Measurements from ENCODE around the gene ADAMTSL3. TPM values are rescaled to one million over a fixed set of nuclear protein-coding genes. Genes with fewer than 3 reads are reported as not detected.
A peak's percentile ranks its signal among the peaks of the same experiment; 100 is the strongest.
"Not testable (repeated sequence)": the region's sequence is repeated elsewhere in the genome, so short reads cannot be mapped to it uniquely, and the experiment has no call there.

ADAMTSL3 gene
- total RNA-seq, 4 donors from 2014 or later: 4.9 to 8.8 (median 6.8) TPM

DNA sequence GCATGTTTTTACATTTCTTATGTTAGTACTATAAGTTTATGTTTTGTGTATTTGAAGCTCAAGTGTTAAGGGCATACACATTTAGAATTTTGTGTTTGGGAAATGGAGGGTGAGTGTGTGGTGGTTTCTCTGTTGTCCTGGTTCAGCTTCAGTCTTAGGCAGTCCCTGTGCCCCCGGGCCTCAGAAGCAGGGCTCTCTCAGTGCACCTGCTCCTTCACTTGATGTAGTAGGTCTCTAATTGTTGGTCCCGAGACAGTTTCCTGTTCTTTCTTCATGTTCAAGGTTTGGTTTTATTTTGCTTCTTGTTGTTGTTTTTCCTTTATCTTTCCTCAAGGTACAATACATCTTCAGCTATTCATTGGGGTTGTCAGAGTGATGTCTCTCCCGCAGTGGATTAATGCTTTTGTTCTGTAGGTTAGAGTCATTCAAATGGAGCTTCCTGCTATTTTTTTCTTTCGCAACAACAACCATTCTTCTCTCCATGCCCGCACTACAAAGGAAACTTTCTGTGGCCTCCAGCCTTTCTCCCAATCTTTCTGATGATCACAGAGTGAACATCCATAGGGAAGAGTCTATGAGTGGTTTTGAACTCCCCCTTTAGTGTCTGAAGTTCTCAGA, 403.9 kb downstream of the ADAMTSL3 start:
- Histone ChIP-seq H3K27me3 (no peaks in the 10 kb centered on the region), H3K36me3 (no peaks in the 10 kb centered on the region), H3K4me3 (no peak overlapping the region), H3K27ac (no peak overlapping the region), H3K9me3 (peaks cover under 1 to 9% of the 10 kb centered on the region in 2 donors), H3K4me1 (no peaks in the 10 kb centered on the region)
- TF ChIP-seq POLR2AphosphoS5 (IDR thresholded peaks at IDR 0.05): no peak
- no peak for TF ChIP-seq CTCF (IDR thresholded peaks at IDR 0.05)
- WGBS, 2 donors (ENCODE audit: low coverage in 1 of 2): 76 to 85% methylated on average over 5 of the region's 5 CpGs
- intact Hi-C loops (cut with DNase I; ENCODE audit: low total_unique reads): no loop called here
- in situ Hi-C loops (cut with MboI; ENCODE audit: low pct_ligation_motif_present in 1 of 4, low pct_unique_long_range_greater_than_20kb in 1 of 4, low sequenced_read_pairs in 3 of 4): no loop called here
- DNase-seq: no peak

DNA sequence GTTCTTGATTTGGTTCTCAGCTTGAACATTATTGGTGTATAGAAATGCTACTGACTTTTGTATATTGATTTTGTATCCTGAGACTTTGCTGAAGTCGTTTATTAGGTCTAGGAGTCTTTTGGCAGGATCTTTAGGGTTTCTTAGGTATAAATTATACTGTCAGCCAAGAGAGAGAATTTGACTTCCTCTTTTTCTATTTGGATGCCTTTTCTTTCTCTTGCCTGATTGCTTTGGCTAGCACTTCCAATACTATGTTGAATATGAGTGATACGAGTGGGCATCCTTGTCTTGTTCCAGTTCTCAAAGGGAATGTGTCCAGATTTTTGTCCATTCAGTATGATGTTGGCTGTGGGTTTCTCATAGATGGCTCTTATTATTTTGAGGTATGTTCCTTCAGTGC, 409.8 kb downstream of the ADAMTSL3 start:
- H3K27ac ChIP-seq; H3K36me3 ChIP-seq; DNase-seq; H3K4me1 ChIP-seq; H3K4me3 ChIP-seq; intact Hi-C loops (cut with DNase I; ENCODE audit: low total_unique reads); in situ Hi-C loops (cut with MboI; ENCODE audit: low pct_ligation_motif_present in 1 of 4, low pct_unique_long_range_greater_than_20kb in 1 of 4, low sequenced_read_pairs in 3 of 4); H3K27me3 ChIP-seq: not testable (repeated sequence)
- H3K9me3 ChIP-seq: peaks cover 6 to 14% of the 10 kb centered on the region in 2 donors
- 44 to 63% methylated on average over 1 to 2 of the region's 2 CpGs for WGBS, 2 donors (ENCODE audit: low coverage in 1 of 2)

GRCh38 chr15:84068674-84069073, 414.8 kb downstream of the ADAMTSL3 start:
- H3K27me3 ChIP-seq: peaks cover 14% of the 10 kb centered on the region
- H3K4me1 ChIP-seq; intact Hi-C loops (cut with DNase I; ENCODE audit: low total_unique reads); DNase-seq; H3K36me3 ChIP-seq; H3K4me3 ChIP-seq; H3K9me3 ChIP-seq; H3K27ac ChIP-seq; in situ Hi-C loops (cut with MboI; ENCODE audit: low pct_ligation_motif_present in 1 of 4, low pct_unique_long_range_greater_than_20kb in 1 of 4, low sequenced_read_pairs in 3 of 4): not testable (repeated sequence)
- WGBS, 2 donors (ENCODE audit: low coverage in 1 of 2): 42 to 54% methylated on average over 2 of the region's 2 CpGs

- H3K36me3 ChIP-seq; in situ Hi-C loops (cut with MboI; ENCODE audit: low pct_ligation_motif_present in 1 of 4, low pct_unique_long_range_greater_than_20kb in 1 of 4, low sequenced_read_pairs in 3 of 4); H3K4me1 ChIP-seq; DNase-seq; intact Hi-C loops (cut with DNase I; ENCODE audit: low total_unique reads); H3K27ac ChIP-seq; H3K4me3 ChIP-seq; H3K9me3 ChIP-seq: not testable (repeated sequence)
- H3K27me3 ChIP-seq: peaks cover 45% of the 10 kb centered on the region
- 77 to 79% methylated on average over 2 of the region's 2 CpGs for WGBS, 2 donors (ENCODE audit: low coverage in 1 of 2)
Measured at GRCh38 chr15:84078038-84078437, 424.1 kb downstream of the ADAMTSL3 start.

GRCh38 chr15:84079325-84079884, 425.5 kb downstream of the ADAMTSL3 start:
- DNase-seq; H3K27ac ChIP-seq; H3K9me3 ChIP-seq; H3K36me3 ChIP-seq; intact Hi-C loops (cut with DNase I; ENCODE audit: low total_unique reads); H3K4me1 ChIP-seq; in situ Hi-C loops (cut with MboI; ENCODE audit: low pct_ligation_motif_present in 1 of 4, low pct_unique_long_range_greater_than_20kb in 1 of 4, low sequenced_read_pairs in 3 of 4): not testable (repeated sequence)
- 24% methylated on average over 15 of the region's 15 CpGs; no CpG with 5 or more reads in 1 of the 2 donors for WGBS, 2 donors (ENCODE audit: low coverage in 1 of 2)
- Histone ChIP-seq H3K27me3 (peaks cover 45% of the 10 kb centered on the region), H3K4me3 (peak overlapping the region in 2 of 4 donors; percentile 34 to 57)

DNA sequence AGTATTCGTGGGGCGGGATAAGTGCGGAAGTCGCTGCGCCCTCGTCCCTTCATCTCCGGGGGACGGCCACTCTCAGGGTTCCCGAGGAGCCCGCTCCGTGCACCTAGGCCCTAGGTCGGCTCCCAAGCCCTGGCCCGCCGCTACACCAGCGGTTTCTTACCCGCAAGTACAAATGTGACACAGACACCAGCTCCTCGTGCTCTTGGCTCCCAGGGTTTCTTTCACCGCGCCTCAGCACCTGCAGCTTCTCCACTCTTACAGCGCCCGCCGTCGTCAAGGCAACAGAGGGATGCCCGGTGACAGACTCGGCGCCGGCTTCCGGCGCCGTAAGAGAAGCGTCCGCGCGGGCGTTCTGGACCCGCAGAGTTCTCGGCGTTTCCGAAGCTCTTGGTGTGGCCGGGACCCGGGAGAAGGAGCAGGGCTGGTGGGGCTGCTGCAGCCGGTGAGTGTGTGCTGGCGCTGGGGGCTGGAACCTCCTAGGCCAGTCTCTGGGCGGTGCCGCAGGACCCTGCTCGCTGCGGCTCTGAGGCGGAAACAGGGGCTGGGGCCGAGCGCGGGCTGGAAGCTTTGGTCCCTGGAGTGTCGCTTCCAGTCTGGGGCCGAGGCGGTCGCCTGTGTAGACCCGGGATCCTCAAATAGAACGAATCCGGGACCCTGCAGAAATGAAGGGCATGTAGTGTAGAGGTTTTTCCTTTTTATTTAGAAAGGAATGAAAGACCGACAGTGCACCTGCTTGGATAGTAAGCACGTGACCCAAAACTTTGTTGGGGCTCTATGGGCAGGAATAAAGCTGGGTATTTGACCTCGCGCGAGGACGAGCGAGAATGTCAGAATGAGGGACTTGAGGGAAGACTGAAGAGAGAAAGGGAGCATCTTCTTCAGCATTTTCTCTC, 426.2 kb downstream of the ADAMTSL3 start:
- 7 to 9% methylated on average over 7 to 52 of the region's 65 CpGs for WGBS, 2 donors (ENCODE audit: low coverage in 1 of 2)
- DNase-seq: peak; percentile 9
- Histone ChIP-seq H3K27ac (peak overlapping the region in 1 of 4 donors; percentile 9), H3K4me3 (peak overlapping the region in 3 of 4 donors; percentile 31 to 57 (median 34)), H3K4me1 (peaks cover 0 to 9% (median 1%) of the 10 kb centered on the region in 4 donors), H3K9me3 (no peaks in the 10 kb centered on the region), H3K27me3 (peaks cover 45% of the 10 kb centered on the region), H3K36me3 (no peaks in the 10 kb centered on the region)
- TF ChIP-seq EP300 (IDR thresholded peaks at IDR 0.05; ENCODE audit: low read depth): no peak
- TF ChIP-seq CTCF (IDR thresholded peaks at IDR 0.05): no peak
- no peak for TF ChIP-seq POLR2A (IDR thresholded peaks at IDR 0.05)
- no peak for TF ChIP-seq POLR2AphosphoS5 (IDR thresholded peaks at IDR 0.05)
- in situ Hi-C loops (cut with MboI; ENCODE audit: low pct_ligation_motif_present in 1 of 4, low pct_unique_long_range_greater_than_20kb in 1 of 4, low sequenced_read_pairs in 3 of 4): no loop called here
- intact Hi-C loops (cut with DNase I; ENCODE audit: low total_unique reads): no loop called here

GRCh38 chr15:84080778-84081084, 426.8 kb downstream of the ADAMTSL3 start:
- 48 to 50% methylated on average over 1 to 9 of the region's 9 CpGs for WGBS, 2 donors (ENCODE audit: low coverage in 1 of 2)
- H3K4me1 ChIP-seq; in situ Hi-C loops (cut with MboI; ENCODE audit: low pct_ligation_motif_present in 1 of 4, low pct_unique_long_range_greater_than_20kb in 1 of 4, low sequenced_read_pairs in 3 of 4); H3K36me3 ChIP-seq; H3K27ac ChIP-seq; DNase-seq; intact Hi-C loops (cut with DNase I; ENCODE audit: low total_unique reads); H3K9me3 ChIP-seq: not testable (repeated sequence)
- Histone ChIP-seq H3K4me3 (peak overlapping the region in 1 of 4 donors; percentile 57), H3K27me3 (peaks cover 45% of the 10 kb centered on the region)

Data from transverse colon (tissue), 4 donors.